Bone marrow (tissue), 2 donors: ENCODE data around the gene PAAF1.

Experiments used
- DNase-seq, 2 donors: peaks; one replicate each; lab custom pipeline; 2025; lab: John Stamatoyannopoulos, UW

PAAF1 gene

DNA sequence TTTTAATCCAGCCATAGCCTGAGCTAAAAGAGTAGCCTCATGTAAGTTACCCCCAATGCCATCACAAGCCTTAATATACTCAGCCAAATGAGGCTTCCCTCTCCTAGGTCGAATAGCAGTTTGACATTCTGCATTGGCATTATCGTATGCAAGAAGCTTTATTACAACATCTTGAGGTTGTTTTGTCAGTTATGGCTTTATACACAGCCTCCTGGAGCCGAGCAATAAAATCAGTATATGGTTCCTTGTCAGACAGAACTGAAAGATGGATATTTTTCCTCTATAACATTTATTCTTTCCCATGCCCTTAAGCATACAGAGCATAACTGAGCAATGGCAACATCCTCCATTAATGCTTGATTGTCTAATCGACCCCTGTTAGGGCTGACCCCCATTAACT is 68.6 kb downstream of the PAAF1 start:
- DNase-seq, result no peak

GRCh38 chr11:73946798-73947458 is 70.1 kb downstream of the PAAF1 start:
- no peak for DNase-seq

DNA sequence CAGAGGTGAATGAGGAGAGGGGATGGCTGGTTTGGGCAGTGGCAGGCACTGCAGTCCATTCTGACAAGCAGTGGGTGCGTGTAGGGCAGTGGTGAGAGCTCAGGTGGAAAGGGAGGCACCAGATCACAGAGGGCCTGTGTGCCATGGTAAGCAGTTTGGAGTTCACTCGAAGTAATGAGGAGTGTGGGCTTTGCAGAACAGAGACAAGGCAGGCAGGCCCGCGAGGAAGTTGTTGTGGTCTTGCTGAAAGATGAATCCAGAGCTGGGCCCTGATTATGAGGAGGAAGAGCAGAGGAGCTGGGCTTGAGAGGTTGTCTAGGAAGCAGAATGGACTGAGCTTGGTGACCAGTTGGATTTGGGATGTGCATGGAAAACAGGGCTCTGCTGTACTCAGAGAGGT is 72.4 kb downstream of the PAAF1 start:
- no peak for DNase-seq

DNA sequence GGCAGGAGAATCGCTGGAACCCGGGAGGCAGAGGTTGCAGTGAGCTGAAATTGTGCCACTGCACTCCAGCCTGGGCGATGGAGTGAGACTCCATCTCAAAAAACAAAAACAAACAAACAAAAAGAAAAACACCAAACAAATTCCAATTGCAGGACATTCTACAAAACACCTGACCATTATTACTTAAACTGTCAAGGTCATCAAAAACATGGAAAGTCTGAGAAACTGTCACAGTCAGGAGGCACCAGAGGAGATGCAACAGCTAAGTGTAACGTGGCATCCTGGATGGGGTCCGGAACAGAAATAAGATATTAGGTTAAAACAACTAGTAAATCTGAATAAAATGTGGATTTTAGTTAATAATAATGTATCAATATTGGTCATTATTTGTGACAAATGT is 73.1 kb downstream of the PAAF1 start:
- DNase-seq, result no peak

- DNase-seq, result no peak
Observed at GRCh38 chr11:73950869-73951710, 74.3 kb downstream of the PAAF1 start, which contains the start of gene DNAJB13. DNAJB13 (plus strand) TSS chr11:73951026; CDS start chr11:73951070, 44 bp downstream.

- no peak for DNase-seq
Observed at GRCh38 chr11:73951797-73952196, 75.0 kb downstream of the PAAF1 start.

GRCh38 chr11:73956876-73957653 is 80.3 kb downstream of the PAAF1 start:
- no peak for DNase-seq

DNA sequence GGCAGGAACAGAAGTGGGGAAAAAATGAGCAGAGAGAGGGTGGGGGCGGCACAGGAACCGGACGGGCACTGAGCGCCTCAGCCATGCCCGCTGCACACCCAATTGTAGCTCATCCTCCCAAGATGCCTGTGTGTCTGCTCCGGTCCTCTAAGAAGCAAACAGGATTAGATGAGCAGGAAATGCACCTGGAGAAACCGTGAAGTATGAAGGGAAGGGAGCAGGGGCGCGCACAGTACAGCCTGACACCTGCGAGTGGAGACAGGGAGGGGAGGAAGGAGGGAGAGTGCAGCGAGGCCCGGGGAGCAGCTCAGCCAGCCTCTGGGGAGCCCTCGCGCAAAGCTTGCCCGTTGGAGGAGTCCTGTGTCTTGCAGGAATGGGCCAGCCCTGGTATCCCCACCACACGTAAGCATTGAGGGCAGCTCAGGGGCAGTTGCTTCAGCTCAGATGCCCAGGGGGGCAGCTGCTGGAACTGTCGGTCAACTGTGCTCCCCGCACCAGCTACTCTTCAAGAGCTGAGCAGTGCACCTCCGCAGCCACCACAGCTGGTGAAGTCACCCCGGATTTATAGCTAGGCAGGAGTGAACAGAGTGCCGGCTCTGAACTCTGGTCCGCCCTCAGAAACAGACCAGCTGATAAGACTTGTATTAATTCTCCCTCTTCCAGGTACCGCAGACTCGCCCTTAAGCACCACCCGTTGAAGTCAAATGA is 81.0 kb downstream of the PAAF1 start:
- no peak for DNase-seq

- DNase-seq, result no peak
Observed at GRCh38 chr11:73958521-73959141, 81.8 kb downstream of the PAAF1 start.

GRCh38 chr11:73961321-73961720 is 84.5 kb downstream of the PAAF1 start:
- DNase-seq, result no peak

DNA sequence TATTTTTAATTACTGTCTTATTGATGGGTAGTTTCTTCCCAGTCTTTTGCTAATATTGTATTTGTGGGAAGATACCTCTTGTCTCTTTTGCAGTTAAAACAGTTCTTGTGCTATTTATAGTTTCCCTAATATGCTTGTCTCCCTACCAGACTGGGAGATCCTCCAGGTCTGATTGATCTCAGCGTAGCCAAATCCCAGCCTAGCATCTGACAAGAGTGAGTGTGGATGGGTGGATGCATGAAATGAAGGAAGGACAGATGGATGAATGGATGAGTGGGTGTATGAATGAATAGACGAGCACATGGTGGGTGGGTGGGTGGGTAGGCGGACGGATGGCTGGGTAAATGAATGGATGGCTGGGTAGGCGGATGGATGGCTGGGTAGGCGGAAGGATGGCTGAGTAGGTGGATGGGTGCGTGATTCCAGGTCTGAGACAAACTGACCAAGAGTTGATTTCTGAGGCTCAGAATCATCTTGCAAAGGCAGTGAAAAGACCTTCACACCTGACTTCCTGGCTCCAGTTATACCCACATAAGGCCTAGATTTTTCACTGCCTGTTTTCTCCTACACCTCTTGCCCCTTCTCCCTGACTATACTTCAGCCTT is 85.4 kb downstream of the PAAF1 start:
- DNase-seq, result no peak

GRCh38 chr11:73963861-73964260 is 87.1 kb downstream of the PAAF1 start:
- DNase-seq, result no peak

DNA sequence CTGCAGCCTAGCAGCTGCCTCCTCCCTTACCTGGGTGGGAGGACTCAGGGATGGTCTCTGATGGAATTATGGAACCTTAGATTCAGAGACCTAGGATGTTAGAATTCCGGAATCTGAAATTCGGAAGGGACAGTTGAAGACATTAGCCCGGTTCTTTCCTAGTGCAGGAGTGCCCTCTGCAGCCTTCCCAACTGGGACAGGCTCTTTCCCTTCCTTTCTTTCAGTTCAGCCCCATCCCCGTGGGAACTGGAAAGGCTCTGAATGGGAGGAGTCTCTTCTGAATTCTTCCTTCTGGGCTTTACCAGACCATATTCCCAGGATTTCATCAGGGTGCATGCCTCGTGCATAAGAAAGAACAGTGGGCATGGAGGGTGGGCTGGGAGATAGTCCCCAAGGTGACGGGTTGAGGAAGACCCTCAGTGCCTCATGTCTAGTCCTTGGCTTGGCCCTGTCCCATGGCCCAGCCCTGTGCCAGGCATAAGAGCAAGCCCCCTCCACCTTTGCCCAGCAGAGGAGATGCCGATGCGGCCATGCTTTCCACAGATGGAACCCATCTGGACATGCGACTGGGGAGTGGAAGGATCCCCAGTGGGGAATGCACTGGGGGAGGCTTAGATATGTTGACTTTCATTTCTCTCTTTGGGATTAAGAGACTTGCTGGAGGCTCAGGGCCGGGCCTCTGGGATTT is 88.4 kb downstream of the PAAF1 start:
- DNase-seq, result no peak

GRCh38 chr11:73965764-73966121 is 88.9 kb downstream of the PAAF1 start:
- no peak for DNase-seq

GRCh38 chr11:73968356-73968966 is 91.7 kb downstream of the PAAF1 start:
- DNase-seq, result no peak

GRCh38 chr11:73969091-73969490 is 92.3 kb downstream of the PAAF1 start:
- DNase-seq, result no peak

DNA sequence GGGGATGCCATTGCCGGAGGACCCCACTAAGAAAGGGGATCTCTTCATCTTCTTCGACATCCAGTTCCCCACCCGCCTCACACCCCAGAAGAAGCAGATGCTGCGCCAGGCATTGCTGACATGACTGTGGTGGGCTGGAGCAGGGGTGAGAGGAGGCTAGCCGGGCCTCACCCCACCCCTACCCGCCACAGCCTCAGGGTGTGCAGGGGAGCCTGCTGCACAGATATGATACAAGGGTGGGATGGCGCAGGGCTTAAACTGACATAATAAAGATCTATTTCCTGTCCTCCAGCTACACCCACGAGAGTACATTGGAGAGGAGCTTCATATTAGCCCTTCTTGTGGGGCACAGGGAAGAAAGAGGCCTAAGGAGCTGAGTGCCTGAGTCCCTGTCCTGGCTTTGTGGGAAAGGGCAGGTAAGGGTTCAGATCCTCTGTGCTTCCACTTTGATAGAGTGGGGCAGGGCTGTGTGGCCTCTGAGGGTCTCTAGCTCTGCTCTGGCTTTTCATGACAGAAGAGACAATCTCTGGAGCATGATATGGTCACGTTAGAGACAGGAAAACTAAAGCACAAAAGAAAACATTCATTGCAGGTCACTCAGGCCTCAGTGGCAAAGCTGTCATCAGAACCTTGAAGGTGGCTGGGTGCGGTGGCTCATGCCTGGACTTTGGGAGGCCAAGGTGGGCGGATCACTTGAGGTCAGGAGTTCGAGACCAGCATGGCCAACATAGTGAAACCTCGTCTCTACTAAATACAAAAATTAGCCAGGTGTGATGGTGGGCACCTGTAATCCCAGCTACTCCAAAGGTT is 93.4 kb downstream of the PAAF1 start:
- DNase-seq, result no peak

- no peak for DNase-seq
Observed at GRCh38 chr11:73971175-73971719, 94.4 kb downstream of the PAAF1 start.

- DNase-seq, result no peak
Observed at GRCh38 chr11:73972187-73972586, 95.4 kb downstream of the PAAF1 start.
